ENCODE measurements around the gene TTBK1. TPM values are rescaled to one million over a fixed set of nuclear protein-coding genes. Genes with fewer than 3 reads are reported as not detected.

The TTBK1 gene
- total RNA-seq, 1 donor from 2014 or later: 1.7 TPM

GRCh38 chr6:43306086-43306485 lies 62.8 kb downstream of the TTBK1 start:
- DNase-seq (ENCODE audit: low spot score, unreplicated experiment): no peak
- no peaks in the 10 kb centered on the region for H3K36me3 Mint-ChIP-seq (ENCODE audit: insufficient read depth)
- H3K4me1 Mint-ChIP-seq (ENCODE audit: low read depth): no peaks in the 10 kb centered on the region
- H3K4me3 Mint-ChIP-seq (ENCODE audit: low read depth): no peak overlapping the region
- H3K27ac Mint-ChIP-seq: no peak overlapping the region
- peaks cover 19% of the 10 kb centered on the region for H3K27me3 Mint-ChIP-seq
- no peak for TF ChIP-seq CTCF (IDR thresholded peaks at IDR 0.05; ENCODE audit: unreplicated experiment)
- H3K9me3 Mint-ChIP-seq (ENCODE audit: low read depth): no peaks in the 10 kb centered on the region

GRCh38 chr6:43307451-43308100 lies 64.3 kb downstream of the TTBK1 start:
- no peak overlapping the region for H3K4me3 Mint-ChIP-seq (ENCODE audit: low read depth)
- no peak for TF ChIP-seq CTCF (IDR thresholded peaks at IDR 0.05; ENCODE audit: unreplicated experiment)
- H3K27me3 Mint-ChIP-seq: peaks cover 13% of the 10 kb centered on the region
- H3K36me3 Mint-ChIP-seq (ENCODE audit: insufficient read depth): no peaks in the 10 kb centered on the region
- no peak overlapping the region for H3K27ac Mint-ChIP-seq
- no peaks in the 10 kb centered on the region for H3K4me1 Mint-ChIP-seq (ENCODE audit: low read depth)
- no peaks in the 10 kb centered on the region for H3K9me3 Mint-ChIP-seq (ENCODE audit: low read depth)
- no peak for DNase-seq (ENCODE audit: low spot score, unreplicated experiment)

GRCh38 chr6:43308101-43308989 lies 65.1 kb downstream of the TTBK1 start, which contains the start of gene CRIP3:
CRIP3 (minus strand) TSS chr6:43308826; CDS start chr6:43308792, 34 bp downstream.
- Mint-ChIP-seq H3K4me1 (ENCODE audit: low read depth) (no peaks in the 10 kb centered on the region), H3K9me3 (ENCODE audit: low read depth) (no peaks in the 10 kb centered on the region), H3K27me3 (peaks cover 13% of the 10 kb centered on the region), H3K4me3 (ENCODE audit: low read depth) (peak within 1 kb of the TSS; percentile 64), H3K27ac (no peak within 1 kb of the TSS), H3K36me3 (ENCODE audit: insufficient read depth) (no peaks in the 10 kb centered on the region)
- TF ChIP-seq CTCF (IDR thresholded peaks at IDR 0.05; ENCODE audit: unreplicated experiment): peak; percentile 37
- DNase-seq (ENCODE audit: low spot score, unreplicated experiment): no peak

- no peaks in the 10 kb centered on the region for H3K4me1 Mint-ChIP-seq (ENCODE audit: low read depth)
- H3K27me3 Mint-ChIP-seq: peaks cover 13% of the 10 kb centered on the region
- no peaks in the 10 kb centered on the region for H3K36me3 Mint-ChIP-seq (ENCODE audit: insufficient read depth)
- DNase-seq (ENCODE audit: low spot score, unreplicated experiment): no peak
- peak overlapping the region; percentile 64 for H3K4me3 Mint-ChIP-seq (ENCODE audit: low read depth)
- no peak overlapping the region for H3K27ac Mint-ChIP-seq
- no peak for TF ChIP-seq CTCF (IDR thresholded peaks at IDR 0.05; ENCODE audit: unreplicated experiment)
- H3K9me3 Mint-ChIP-seq (ENCODE audit: low read depth): no peaks in the 10 kb centered on the region
Measured at GRCh38 chr6:43308990-43309477, 65.8 kb downstream of the TTBK1 start.

- H3K27me3 Mint-ChIP-seq: peaks cover 13% of the 10 kb centered on the region
- no peaks in the 10 kb centered on the region for H3K36me3 Mint-ChIP-seq (ENCODE audit: insufficient read depth)
- no peaks in the 10 kb centered on the region for H3K4me1 Mint-ChIP-seq (ENCODE audit: low read depth)
- TF ChIP-seq CTCF (IDR thresholded peaks at IDR 0.05; ENCODE audit: unreplicated experiment): no peak
- H3K4me3 Mint-ChIP-seq (ENCODE audit: low read depth): no peak overlapping the region
- no peak for DNase-seq (ENCODE audit: low spot score, unreplicated experiment)
- H3K9me3 Mint-ChIP-seq (ENCODE audit: low read depth): no peaks in the 10 kb centered on the region
- H3K27ac Mint-ChIP-seq: no peak overlapping the region
Measured at GRCh38 chr6:43310134-43310533, 66.9 kb downstream of the TTBK1 start.

Measured in progenitor cell of endocrine pancreas (in vitro differentiated cells).